ENCODE data around the gene DGCR2.
"Not testable (repeated sequence)": the region's sequence is repeated elsewhere in the genome, so short reads cannot be mapped to it uniquely, and the experiment has no call there.

DNA sequence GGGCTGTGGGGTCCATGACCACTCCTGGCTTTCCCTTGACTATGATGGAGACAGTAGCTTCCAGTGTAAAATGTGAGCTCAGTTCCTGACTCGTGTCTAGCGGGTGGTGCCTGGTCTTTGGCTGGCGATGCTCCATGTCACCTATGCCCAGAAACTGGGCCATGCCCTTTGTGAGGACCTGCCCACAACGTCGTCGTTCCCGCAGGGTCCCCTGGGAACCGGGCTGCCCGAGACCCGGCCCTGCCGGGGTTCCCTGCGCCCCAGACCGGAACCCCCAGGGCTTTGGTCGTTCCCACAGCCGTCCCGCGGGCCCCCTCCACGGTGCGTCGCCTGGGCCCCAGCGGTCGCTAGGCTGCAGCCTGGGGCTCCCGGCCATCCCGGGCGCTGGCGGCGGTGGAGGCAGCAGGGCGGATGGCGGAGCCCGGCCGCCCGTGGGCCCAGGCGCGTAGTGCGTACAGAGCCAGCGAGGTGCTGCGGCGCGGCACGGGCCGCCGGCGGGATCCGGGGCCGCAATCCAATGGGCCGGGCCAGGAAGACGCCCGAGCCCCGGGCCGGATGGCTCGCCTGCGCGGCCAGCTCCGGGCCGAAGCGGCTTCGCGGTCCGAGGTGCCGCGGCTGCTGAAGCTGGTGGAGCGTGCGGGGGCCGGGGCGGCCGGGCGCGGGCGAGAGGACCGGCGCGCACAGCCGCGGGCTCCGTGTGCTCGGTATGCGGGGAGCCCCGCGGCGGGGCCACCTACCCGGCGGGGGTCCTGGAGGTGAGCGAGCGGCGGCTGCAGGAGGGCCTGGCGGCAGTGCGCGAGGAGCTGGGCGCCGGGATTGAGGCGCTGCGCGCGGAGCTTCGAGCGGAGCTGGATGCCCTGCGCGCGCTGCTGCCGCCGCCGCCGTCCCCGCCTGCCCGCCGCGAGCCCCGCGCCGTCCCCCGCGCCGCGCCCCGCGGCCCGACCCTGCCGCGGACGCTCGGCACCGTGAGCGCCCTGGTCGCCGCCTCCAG, 92.8 kb downstream of the DGCR2 start:
- TF ChIP-seq, protein P1, sequence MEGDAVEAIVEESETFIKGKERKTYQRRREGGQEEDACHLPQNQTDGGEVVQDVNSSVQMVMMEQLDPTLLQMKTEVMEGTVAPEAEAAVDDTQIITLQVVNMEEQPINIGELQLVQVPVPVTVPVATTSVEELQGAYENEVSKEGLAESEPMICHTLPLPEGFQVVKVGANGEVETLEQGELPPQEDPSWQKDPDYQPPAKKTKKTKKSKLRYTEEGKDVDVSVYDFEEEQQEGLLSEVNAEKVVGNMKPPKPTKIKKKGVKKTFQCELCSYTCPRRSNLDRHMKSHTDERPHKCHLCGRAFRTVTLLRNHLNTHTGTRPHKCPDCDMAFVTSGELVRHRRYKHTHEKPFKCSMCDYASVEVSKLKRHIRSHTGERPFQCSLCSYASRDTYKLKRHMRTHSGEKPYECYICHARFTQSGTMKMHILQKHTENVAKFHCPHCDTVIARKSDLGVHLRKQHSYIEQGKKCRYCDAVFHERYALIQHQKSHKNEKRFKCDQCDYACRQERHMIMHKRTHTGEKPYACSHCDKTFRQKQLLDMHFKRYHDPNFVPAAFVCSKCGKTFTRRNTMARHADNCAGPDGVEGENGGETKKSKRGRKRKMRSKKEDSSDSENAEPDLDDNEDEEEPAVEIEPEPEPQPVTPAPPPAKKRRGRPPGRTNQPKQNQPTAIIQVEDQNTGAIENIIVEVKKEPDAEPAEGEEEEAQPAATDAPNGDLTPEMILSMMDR (IDR thresholded peaks at IDR 0.05): not testable (repeated sequence)
- TF ChIP-seq POLR2A (IDR thresholded peaks at IDR 0.05): not testable (repeated sequence)

Measured in body of pancreas (tissue), 4 donors.